Measurements from ENCODE around the gene SRM. TPM values are rescaled to one million over a fixed set of nuclear protein-coding genes. Genes with fewer than 3 reads are reported as not detected.
"Not testable (repeated sequence)": the region's sequence is repeated elsewhere in the genome, so short reads cannot be mapped to it uniquely, and the experiment has no call there.

SRM gene
- total RNA-seq, 1 donor: 42.7 TPM

GRCh38 chr1:11071463-11072215 lies 11.8 kb upstream of the SRM start:
- no peak overlapping the region for H3K4me3 ChIP-seq (ENCODE audit: low read depth, low read length)
- TF ChIP-seq CTCF (IDR thresholded peaks at IDR 0.05; ENCODE audit: insufficient read depth, low read length): no peak
- DNase-seq (ENCODE audit: low read depth): no peak

GRCh38 chr1:11070876-11071275 lies 11.1 kb upstream of the SRM start:
- no peak for TF ChIP-seq CTCF (IDR thresholded peaks at IDR 0.05; ENCODE audit: insufficient read depth, low read length)
- H3K4me3 ChIP-seq (ENCODE audit: low read depth, low read length): no peak overlapping the region
- no peak for DNase-seq (ENCODE audit: low read depth)

- DNase-seq (ENCODE audit: low read depth): no peak
- H3K4me3 ChIP-seq (ENCODE audit: low read depth, low read length): no peak overlapping the region
- no peak for TF ChIP-seq CTCF (IDR thresholded peaks at IDR 0.05; ENCODE audit: insufficient read depth, low read length)
Observed at GRCh38 chr1:11068600-11069473, 9.0 kb upstream of the SRM start.

GRCh38 chr1:11067716-11068599 lies 8.1 kb upstream of the SRM start:
- DNase-seq (ENCODE audit: low read depth): no peak
- no peak overlapping the region for H3K4me3 ChIP-seq (ENCODE audit: low read depth, low read length)
- TF ChIP-seq CTCF (IDR thresholded peaks at IDR 0.05; ENCODE audit: insufficient read depth, low read length): no peak

- no peak for TF ChIP-seq CTCF (IDR thresholded peaks at IDR 0.05; ENCODE audit: insufficient read depth, low read length)
- no peak for DNase-seq (ENCODE audit: low read depth)
- H3K4me3 ChIP-seq (ENCODE audit: low read depth, low read length): no peak overlapping the region
Observed at GRCh38 chr1:11065796-11066195, 6.0 kb upstream of the SRM start.

GRCh38 chr1:11064942-11065341 lies 5.1 kb upstream of the SRM start:
- no peak for DNase-seq (ENCODE audit: low read depth)
- no peak for TF ChIP-seq CTCF (IDR thresholded peaks at IDR 0.05; ENCODE audit: insufficient read depth, low read length)
- no peak overlapping the region for H3K4me3 ChIP-seq (ENCODE audit: low read depth, low read length)

- DNase-seq (ENCODE audit: low read depth); H3K4me3 ChIP-seq (ENCODE audit: low read depth, low read length): not testable (repeated sequence)
Observed at GRCh38 chr1:11063937-11064537, 4.2 kb upstream of the SRM start.
